GM18499 (cell line): Measurements from ENCODE around the gene HIGD1B.

Experiments used
- ATAC-seq: cut with Tn5 transposase; IDR thresholded peaks from one replicate; pipeline ENCODE4 v1.9.1; 2021; ENCODE audit warnings: moderate number of reproducible peaks; ENCODE audit not compliant: insufficient read depth, unreplicated experiment

Gene HIGD1B

DNA sequence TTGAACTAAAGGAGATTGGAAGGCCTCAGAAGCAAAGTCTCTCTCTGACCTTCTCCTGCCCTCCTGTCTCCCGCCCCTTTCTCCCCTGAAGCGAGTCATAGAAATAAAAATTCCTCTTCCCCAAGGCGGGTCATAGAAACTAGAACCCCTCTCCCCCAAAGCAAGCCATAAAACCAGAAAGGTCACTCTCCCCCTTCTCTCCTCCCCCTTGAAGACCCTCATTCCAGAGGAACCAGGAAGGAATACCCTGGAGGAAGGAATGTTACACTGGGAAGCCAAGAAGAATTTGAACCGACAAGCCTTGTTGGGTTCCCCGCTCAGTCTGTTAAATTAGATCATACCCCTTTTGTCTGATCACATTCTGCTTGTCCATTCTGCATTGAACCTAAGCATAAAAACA, 14.9 kb upstream of the HIGD1B start:
- ATAC-seq = no peak

DNA sequence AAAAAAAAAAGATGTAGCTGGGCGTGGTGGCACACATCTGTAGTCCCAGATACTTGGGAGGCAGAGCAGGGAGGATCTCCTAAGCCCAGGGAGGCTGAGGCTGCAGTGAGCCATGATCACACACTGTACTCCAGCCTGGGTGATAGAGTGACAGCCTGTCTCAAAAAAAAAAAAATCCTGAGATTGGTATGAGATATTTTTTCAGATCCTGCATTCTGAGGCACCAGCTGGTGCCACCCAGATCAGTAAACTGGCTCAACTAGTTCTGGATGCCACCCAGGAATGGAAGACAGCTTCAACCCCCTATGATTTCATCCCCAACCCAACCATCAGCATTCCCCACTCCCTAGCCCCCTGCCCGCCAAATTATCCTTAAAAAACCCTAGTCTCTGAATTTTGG, 10.5 kb upstream of the HIGD1B start:
- ATAC-seq = no peak

DNA sequence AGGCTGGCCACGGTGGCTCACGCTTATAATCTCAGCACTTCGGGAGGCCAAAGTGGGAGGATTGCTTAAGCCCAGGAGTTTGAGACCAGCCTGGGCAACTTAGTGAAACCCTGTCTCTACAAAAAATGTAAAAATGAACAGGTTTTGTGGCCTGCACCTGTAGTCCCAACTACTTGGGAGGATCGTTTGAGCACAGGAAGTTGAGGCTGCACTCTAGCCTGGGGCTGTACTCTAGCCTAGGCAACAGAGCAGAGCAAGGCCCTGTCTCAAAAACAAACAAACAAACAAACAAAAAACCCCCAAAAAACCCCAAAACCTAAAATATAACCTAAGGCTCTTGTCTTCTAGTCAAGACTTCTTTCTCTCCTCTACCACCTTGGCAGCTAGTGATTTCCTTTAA, 7.4 kb upstream of the HIGD1B start:
- no peak for ATAC-seq

DNA sequence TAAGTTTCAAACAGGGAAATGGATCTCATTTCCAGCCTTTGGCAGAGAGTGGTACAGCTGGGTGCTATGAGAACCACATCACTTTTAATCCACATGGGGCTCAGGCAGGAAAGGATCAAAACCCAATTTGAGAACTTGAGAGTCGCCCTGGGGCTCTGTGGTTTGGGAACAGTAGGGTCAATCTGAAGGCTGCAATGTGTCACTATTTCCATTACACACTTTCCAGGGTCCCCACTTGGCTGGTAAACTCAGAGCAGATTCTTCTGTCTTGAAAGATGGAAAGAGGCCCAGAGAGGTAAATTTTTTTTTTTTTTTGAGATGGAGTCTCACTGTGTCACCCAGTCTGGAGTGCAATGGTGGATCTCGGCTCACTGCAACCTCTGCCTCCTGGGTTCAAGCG, 6.7 kb upstream of the HIGD1B start:
- ATAC-seq = no peak

DNA sequence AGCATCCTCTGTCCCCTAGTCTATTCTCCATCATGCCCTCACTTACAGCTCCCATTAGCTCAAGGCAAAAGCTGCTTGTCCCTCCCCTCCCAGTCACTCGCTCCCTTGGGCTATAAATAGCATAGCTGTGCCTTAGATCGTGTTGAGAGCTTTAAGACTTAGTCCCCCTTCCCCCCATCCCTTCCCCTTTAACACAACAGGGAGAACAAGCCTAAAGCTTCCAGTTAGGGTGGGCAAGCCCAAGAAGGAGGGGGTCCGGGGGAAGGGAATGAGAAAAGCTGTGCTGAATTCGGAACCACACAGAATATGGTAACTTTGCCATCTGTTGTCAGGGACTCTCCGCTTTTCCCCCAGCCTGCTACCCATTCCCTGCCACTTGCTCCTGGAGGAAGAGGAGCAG, 4.9 kb upstream of the HIGD1B start:
- no peak for ATAC-seq

DNA sequence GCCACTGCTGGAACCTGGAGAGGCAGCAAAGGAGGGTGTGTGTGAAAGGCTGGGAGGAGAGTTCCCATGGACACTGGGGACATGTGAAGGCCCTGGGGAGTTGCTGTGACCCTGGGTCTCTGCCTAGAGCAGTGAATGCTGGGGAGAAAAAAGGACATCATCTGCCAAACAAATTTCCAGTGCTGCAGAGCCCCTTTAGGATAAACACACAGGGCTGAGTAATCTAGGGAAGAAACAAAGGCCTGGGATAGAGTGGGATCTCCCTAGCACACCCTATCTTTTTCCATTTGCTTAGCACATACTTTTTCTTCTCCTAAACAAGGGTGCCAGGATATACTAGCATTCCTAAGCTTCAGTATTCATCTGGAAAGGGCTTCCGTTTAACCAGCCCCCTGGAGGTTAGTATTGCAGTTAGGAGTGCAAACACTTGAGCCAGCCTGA, 3.3 kb upstream of the HIGD1B start:
- ATAC-seq = no peak

DNA sequence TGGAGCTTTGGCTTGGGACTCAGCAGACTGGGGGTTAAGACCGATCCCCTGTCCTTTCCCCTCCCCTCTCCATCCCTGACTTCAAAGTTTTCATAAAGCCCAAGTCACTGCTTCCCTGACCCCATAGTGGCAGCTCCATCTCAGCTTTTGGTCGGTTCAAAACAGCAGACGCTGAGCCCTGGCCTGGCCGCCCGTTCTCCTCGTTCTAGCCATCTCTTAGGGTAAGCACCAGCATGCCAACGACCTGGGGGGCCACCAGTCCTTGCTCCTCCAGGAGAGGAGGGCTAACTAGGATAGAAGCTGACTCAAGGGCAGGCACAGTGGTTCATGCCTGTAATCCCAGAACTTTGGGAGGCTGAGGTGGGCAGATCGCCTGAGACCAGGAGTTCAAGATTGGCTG, 1.5 kb upstream of the HIGD1B start:
- no peak for ATAC-seq

DNA sequence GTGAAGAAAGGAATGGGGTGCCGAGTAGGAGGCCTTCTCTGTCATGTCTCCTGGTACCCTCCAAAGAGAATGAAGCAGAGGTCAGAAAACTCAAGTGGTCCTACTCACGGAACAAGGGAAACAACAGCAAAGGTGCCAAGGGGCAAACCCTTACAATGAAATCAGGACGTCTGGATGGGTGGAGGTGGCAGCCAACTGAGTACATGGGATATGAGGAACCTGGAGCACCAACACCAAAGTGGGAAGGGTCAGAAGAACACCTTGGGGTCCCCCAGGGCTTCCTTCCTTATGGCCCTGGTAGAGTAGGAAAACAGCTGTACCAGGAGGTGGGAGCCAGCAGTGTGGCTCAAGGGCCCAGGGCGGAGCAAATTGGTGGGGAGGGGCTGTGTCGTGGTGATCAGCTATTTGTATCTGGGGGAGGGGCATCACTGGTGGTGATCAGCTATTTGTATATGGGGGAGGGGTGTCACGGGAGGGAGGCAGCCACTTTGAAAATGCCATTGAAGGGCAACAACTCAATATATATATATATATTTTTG, 643 bp downstream of the HIGD1B start:
- no peak for ATAC-seq

DNA sequence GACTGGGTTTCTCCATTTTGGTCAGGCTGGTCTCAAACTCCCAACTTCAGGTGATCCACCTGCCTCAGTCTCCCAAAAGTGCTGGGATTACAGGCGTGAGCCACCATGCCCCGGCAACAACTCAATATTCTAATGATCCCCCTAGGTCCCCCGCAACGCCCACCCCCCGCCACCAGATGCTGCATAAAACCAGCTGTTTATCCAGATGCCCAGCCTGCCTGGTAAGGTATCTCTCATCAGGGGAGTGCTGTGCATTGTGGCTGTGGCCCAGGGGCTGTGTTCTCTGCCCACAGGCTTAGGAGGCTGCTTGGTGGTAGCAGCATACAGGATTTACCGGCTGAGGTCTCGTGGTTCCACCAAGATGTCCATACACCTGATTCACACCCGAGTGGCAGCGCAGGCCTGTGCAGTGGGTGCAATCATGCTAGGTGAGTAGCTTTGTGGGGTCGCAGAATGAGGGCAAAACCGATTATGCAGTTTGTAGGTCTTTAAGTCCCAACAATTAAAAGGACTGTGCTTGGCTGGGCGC, 1.3 kb downstream of the HIGD1B start:
- no peak for ATAC-seq

DNA sequence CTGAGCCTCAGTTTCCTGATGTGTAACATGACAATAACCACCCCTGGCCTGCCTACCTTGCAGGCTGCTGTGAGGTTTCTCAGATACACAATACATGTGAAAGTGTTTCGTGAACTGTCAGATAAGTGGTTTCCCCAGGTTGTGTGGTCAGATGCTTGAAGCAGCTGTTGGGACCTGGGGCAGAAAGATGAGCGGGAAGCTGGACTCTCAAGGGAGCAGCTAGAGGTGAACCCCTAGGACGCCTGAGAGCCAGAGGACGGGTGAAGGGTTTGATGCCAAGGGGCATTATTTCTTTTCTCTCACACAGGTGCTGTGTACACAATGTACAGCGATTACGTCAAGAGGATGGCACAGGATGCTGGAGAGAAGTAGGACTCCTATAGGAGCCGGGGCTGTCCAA, 2.3 kb downstream of the HIGD1B start:
- no peak for ATAC-seq

DNA sequence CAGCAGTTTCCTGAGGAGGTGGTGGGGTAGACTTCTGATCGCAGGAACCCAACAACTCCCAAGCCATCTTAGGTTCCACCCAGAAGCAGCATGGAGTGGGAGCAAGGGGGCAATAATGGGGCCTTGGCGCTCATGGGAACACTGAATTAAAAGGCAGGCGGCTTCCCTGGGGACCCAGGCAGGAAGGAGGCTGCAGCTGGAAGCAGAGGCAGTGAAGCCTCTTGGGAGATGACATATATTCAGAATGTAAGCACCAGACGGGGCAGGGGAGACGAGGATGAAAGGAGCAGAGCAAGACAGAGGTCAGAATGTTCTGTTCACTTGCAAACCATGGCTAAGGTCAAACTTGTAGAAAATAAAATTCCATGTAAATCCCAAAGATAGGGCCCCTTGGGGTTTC, 2.9 kb downstream of the HIGD1B start:
- no peak for ATAC-seq

DNA sequence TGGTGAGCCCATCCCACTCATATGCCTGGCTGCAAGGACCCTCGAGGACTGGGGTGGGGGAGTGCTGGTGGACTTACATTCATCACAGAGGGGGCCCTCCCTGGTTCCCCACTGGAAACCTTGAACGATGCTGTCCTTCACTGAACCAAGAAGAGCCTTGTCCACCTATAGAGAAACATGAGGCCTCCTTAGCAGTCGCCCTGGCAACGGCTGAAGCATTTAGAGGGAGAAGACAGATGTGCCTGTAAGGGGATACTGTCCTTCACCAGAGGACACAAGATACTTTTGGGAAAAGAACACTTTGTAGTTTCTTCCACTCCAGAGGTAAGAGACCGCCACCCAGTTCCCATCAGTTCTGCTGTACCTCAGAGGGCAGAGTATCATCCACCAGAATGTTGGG, 6.5 kb downstream of the HIGD1B start:
- no peak for ATAC-seq

DNA sequence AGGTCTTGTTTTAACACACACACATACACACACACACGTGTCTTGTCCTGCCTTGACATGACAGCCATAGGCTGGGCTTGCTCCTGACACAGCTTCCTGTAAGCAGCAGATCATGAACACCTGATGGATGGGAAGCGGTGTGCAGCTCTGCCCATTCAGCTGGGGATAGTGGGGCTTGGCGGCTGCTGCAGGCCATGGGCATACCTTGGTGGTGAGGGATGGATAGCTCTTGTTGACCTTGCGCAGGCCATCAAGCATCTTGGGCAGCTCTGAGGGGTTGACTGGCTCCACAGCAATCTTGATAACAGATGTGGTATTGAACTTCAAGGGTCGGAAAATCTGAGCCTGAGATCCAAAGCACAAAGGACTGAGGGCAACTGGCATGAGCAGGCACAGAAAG, 12.0 kb downstream of the HIGD1B start:
- no peak for ATAC-seq

DNA sequence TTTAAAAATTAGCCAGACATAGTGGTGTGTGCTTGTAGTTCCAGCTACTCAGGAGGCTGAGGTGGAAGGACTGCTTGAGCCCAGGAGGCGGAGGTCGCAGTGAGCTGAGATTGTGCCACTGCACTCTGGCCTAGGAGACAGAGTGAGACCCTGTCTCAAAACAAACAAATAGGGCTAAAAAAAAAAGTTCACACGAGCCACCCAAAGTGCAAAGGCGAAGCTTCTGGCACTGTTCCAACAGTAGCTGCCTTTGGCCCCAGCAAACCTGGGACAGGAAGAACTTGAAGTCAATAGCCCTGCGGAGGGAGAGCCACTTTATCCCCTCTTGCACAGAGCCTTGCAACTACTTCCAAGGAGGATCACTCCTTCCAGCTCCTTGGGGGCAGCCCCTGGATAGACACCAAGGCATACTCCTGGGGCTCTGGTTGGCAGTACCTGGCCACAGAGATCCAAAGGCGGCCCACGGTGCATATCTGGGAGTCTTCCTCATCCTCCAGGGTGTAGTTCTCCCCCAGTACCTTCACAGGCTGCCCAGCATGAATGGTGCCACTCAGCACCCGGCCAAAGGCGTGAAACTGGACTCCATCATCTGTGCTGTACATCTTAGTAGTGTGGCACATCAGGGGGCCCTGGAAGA, 14.7 kb downstream of the HIGD1B start:
- ATAC-seq = no peak

DNA sequence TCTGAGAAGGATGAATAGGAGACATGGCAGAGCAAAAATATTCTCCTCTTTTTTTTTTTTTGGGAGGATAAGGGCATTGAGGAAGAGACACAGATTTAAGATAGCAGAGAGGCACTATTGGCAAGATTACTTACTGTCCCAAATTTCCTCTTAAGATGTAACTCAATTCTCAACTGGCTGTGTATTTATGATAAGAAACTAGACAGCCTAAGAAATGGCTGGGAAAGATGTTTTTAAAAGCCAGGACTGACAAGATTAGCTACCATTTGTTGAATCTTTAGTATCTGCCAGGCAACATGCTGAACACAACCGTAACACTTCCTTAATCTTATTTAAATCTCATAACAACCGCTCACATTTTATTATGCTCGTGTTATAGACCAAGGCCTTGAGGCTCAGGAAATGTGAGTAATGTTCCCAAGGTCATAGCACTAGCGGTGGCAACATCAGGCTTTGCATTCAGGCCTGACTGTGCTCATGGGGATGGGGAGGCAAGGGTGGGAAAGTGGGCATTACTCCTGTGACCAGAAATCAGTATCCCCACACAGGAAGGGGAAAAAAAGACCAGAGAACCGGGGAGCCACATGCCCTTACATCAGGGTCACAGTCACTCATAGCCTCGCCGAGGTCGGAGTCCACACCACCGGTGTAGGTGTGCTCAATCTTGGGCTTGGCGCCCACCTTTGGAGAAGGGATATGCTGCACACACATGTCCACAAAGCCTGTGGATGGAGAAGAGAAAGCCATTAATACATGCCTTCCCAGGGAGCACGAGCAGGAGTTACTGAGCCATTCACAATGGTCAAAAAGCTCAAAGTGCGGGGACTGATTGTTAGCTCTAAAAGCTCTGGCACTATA, 15.6 kb downstream of the HIGD1B start:
- no peak for ATAC-seq

DNA sequence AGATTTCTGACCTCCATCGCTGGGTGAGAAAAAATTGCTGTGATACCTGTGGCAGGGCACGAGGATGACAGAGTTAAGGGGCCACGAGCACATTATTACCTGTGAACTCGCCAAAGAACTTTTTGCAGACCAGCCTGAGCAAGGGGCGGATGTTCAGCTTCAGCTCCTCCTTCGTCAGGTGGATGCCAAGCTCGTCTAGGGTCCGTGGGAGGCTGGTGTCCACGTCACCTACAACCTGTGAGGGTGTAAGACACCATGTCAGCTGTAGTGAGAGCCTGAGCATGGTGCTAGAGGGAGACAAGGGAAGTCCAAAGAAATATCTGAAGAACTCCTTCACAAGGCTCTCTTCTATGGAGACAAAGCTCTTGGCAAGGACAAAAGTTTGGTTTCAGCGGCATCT, 17.1 kb downstream of the HIGD1B start:
- no peak for ATAC-seq

DNA sequence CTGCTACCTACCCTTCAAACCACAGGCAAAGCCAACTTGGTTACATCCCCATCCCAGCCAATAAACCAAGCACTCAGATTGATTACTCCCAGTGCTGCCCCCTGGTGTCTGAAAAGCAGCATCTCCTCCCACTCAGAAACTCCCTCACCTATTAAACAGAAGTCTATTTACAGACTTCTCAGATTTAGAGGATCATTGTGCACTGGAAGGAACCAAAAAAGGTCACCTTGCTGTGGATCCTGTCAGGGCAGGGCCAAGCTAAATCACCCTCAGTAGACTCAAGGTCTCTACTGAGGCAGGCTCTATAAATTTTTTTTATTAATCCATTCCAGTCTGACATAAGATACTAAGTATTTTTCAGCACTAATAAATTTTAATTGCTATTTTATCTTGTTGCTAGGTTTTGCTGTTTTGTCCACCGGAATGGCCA, 17.6 kb downstream of the HIGD1B start:
- no peak for ATAC-seq

DNA sequence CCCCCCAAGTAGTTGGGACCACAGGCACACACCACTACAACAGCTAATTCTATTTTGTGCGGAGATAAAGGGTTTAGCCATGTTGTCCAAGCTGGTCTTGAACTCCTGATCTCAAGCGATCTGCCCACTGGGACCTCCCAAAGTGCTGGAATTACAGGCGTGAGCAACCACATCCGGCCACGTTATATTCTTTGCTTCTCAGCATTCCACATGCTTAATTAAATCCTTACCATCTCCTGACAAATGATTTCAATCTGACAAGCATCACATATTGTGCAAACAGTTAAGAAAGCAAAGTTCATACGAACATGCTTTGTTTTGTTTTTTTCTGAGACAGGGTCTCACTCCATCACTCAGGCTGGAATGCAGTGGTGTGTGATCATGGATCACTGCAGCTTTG, 18.2 kb downstream of the HIGD1B start:
- ATAC-seq = no peak

DNA sequence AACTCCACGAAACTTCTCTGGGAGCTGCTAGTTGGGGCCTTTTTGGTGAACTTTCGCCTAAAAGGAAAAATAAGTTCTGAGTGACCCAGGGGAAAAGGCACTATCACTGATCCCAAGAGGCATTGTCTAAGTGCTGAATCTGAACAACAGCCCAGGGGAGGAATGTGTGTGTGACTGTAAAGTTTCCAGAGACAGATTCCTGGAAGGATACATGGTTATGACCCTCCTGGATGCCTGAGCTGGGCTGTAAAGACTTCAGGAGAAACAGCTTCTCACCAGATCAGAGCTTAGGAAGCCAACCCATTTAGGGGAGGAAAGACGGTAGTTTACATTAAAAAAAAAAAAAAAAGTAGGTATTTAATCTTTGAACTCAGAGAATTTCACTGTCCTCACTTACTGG, 20.2 kb downstream of the HIGD1B start:
- ATAC-seq = no peak

DNA sequence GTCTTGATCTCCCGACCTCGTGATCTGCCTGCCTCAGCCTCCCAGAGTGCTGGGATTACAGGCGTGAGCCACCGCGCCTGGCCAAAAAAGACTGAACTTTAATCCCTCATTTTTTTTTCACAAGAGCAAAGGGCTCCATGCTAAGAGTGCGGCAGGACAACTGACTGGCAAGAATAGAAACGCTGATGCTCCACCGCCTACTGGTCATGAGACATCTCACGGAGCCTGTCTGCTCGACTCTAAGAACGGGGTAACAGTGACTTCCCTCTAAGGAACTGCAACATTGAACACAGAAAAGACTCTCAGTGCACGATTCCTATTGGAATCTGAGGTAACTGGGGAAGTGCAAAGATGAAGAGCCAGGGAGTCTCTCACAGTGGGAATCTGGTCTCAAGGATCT, 23.9 kb downstream of the HIGD1B start:
- no peak for ATAC-seq

DNA sequence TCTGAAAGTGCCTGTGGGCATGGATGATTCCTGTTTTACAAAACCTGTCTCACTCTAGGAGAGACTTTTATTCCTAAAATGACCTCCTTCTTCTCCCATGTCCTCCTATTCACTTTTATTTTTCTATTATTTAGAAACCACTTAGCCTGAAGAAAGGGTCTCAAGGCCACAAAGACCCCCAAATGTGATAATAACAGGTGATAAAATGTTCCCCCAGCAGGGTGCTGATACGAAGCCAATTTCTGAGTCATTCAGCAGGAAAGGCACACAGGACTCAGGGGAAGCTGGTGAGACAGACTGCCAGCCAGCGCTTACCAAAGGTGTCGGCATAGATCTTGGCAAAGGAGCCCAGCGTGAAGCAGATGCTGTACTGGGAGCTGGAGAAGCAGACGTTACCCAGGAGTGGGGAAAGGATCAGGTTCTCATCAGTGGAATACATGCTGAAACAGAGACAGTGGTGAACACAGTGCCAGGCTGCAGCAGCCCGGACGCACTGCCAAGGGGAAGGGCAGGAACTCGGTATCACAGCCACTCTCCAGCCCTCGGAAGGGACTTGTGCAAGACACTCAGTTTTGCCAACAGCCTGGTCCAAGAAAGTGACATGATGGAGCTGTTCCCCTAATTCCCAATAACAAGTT, 24.6 kb downstream of the HIGD1B start:
- ATAC-seq = no peak
